ENCODE data around the gene DLGAP1.

DNA sequence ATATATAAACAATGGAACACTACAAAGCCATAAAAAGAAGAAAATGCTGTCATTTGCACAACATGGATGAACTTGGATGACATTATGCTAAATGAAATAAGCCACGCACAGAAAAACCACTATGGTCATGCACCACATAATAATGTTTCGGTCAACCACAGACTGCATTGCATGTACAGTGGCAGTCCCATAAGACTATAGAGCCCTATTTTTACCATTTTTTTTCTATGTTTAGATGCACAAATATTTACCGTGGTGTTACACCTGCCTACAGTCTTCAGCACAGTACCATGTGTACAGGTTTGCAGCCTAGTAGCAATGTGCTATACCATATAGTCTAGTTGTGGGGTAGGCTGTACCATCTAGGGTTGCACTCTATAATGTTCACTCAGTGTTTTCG is 476.1 kb downstream of the DLGAP1 start:
- TF ChIP-seq CTCF (IDR thresholded peaks at IDR 0.05; ENCODE audit: insufficient read depth, low read length, poor library complexity, severe bottlenecking) (no peak), EZH2phosphoT487 (conservative IDR thresholded peaks at IDR 0.05; ENCODE audit: low read length) (no peak)
